HCT116 (cell line): ENCODE data around the gene RET.

Source experiments
- CEBPB ChIP-seq: IDR thresholded peaks from 2 replicates; pipeline ENCODE4 v1.6.1; 2012; ENCODE audit warnings: low read depth
- CTCF ChIP-seq, 3 experiments: fragments of 200-600 bp in 1 of 3; sonication (generic) in 1 of 3; IDR thresholded peaks in 2 of 3; conservative IDR thresholded peaks in 1 of 3; 2 replicates each; pipeline ENCODE4 v1.5.1; 2012 to 2017; ENCODE audit warnings: low read depth in 2 of 3, low read length in 2 of 3, antibody characterized with exemption in 1 of 3, borderline replicate concordance in 1 of 3, control low read depth in 1 of 3, mild to moderate bottlenecking in 1 of 3, mixed read lengths in 1 of 3, mixed run types in 1 of 3, moderate library complexity in 1 of 3; ENCODE audit not compliant: insufficient read depth in 1 of 3
- RAD21 ChIP-seq: IDR thresholded peaks from 2 replicates; pipeline ENCODE4 v1.6.1; 2012; ENCODE audit warnings: low read depth, mild to moderate bottlenecking
- REST ChIP-seq: IDR thresholded peaks from 2 replicates; pipeline ENCODE4 v1.6.1; 2012; ENCODE audit warnings: low read depth
- ZNF274 ChIP-seq: fragments of 200-500 bp; sonication (Bioruptor generic); IDR thresholded peaks from 2 replicates; pipeline ENCODE4 v1.6.1; 2014; ENCODE audit warnings: mild to moderate bottlenecking, low read depth, low read length, inconsistent platforms

- TF ChIP-seq REST (no peak), CTCF (IDR thresholded peaks at IDR 0.05 in 2 of 3, conservative IDR thresholded peaks at IDR 0.05 in 1 of 3; ENCODE audit: borderline replicate concordance in 1 of 3, insufficient read depth in 1 of 3, low read depth in 2 of 3, low read length in 2 of 3) (no peak), ZNF274 (no peak), RAD21 (no peak), CEBPB (no peak)
These were observed 27.8 kb upstream of the RET start for GRCh38 chr10:43049081-43049551.
